AG10803 (cell line): ENCODE measurements around the gene ANKDD1B.
"Not testable (repeated sequence)": the region's sequence is repeated elsewhere in the genome, so short reads cannot be mapped to it uniquely, and the experiment has no call there.

Source experiments
- DNase-seq: peaks from one replicate; pipeline ENCODE4 v3.0.0; 2010; ENCODE audit warnings: low read depth
- H3K4me3 ChIP-seq: 2 replicates; pipeline ENCODE4 v1.5.1; 2011; ENCODE audit warnings: mild to moderate bottlenecking, low read length, control low read depth
- CTCF ChIP-seq: conservative IDR thresholded peaks from 2 replicates; pipeline ENCODE4 v1.5.1; 2011; ENCODE audit warnings: mild to moderate bottlenecking, low read length, control low read depth, inconsistent platforms

Gene ANKDD1B

GRCh38 chr5:75608870-75609269, 2.4 kb upstream of the ANKDD1B start:
- TF ChIP-seq CTCF, result no peak
- DNase-seq, result no peak
- H3K4me3 ChIP-seq, result no peak overlapping the region

- H3K4me3 ChIP-seq, result no peak overlapping the region
- TF ChIP-seq CTCF, result no peak
- DNase-seq, result no peak
Measured at GRCh38 chr5:75610201-75610600, 1.1 kb upstream of the ANKDD1B start.

GRCh38 chr5:75610859-75611310, 368 bp upstream of the ANKDD1B start:
- DNase-seq, result not testable (repeated sequence)
- peak overlapping the region; percentile 61 for H3K4me3 ChIP-seq

GRCh38 chr5:75612226-75612569, 945 bp downstream of the ANKDD1B start:
- no peak for DNase-seq
- no peak for TF ChIP-seq CTCF
- peak overlapping the region; percentile 61 for H3K4me3 ChIP-seq

GRCh38 chr5:75612901-75613300, 1.6 kb downstream of the ANKDD1B start:
- no peak for DNase-seq
- no peak for TF ChIP-seq CTCF
- no peak overlapping the region for H3K4me3 ChIP-seq

- DNase-seq, result no peak
Measured at GRCh38 chr5:75614176-75614575, 2.9 kb downstream of the ANKDD1B start.

GRCh38 chr5:75616371-75616881, 5.2 kb downstream of the ANKDD1B start:
- DNase-seq, result no peak
- no peak overlapping the region for H3K4me3 ChIP-seq
- TF ChIP-seq CTCF, result no peak

More at GRCh38 chr5:75614176-75614575, 2.9 kb downstream of the ANKDD1B start:
- no peak for TF ChIP-seq CTCF
- H3K4me3 ChIP-seq, result no peak overlapping the region
